Head of caudate nucleus (tissue), 42 donors: ENCODE data around the gene NRCAM.

Experiments used
- DNase-seq, 42 donors: peaks; one replicate each; pipeline versions ENCODE4 v3.0.0 to v3.0.0-alpha.2; 2020 to 2021; ENCODE audit warnings: mixed read lengths in 7 of 42
- intact Hi-C: fragments of 100-400 bp; cut with DNase I; formaldehyde crosslinking; loops from one replicate; pipeline ENCODE4 v1.15.0; 2022

The NRCAM gene

DNA sequence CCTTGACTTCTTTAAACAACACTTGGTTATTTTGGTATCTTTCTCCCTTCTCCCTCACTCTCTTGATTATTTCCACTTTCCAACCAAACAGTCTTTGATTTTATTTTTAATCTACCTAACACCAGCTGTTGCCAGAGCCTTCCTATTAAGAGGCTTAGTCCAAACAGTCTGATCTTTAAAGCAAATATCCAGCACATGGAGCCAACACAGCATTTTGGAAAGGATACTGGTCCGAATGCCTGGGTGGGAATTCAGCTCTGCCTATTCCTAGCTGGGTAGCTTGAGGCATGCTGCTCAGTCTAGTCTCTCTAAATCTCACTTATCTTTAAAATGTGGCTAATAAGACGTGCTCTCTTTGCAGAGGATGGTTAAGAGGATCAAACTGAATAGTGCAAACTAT is 129.3 kb downstream of the NRCAM start:
- DNase-seq: no peak
- intact Hi-C loops: no loop called here

DNA sequence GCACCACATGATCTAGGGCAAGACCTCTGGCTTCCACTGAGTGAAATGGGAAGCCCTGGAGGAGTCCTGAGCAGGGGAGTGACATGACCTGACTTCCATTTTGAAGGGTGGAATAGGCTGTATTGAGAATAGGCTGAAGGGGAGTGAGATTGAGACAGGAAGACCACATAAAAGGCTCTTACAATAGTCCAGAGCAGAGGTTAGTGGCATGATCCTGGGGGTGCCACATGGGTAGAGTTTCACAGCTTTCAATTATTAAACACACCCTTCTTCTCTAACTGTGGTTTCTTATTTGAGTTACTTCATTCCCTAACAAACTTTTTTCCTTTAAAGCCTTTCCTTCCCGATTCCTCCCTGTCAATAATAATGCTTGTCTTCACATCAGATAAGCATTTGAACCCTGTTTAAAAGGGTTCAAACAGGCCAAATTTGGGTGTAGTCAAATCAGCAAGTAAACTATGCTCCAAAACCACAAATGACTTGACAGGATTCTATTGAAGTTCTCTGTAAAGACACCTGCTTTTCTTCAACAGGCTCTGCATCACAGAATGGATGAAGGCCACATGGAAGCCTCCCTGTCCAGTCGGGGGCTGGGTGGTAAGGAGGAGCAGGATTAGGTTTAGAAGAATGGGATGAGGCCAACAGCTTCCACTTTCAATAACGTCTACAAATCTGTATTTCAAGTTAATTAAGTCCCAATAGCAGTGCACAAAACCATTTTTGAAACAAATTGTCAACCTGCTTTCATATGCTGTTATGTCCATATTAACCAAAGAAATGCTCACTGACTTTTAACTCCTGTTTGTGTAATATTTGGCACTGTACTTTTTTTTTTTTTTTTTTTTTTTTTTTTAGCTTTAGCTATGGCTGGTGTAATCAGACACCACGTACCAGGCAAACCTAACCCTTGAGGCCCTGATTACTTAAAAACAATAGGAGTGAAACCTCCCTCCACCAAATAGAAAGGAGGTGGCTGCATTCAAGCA is 131.9 kb downstream of the NRCAM start:
- DNase-seq: no peak
- intact Hi-C loops: no loop called here

DNA sequence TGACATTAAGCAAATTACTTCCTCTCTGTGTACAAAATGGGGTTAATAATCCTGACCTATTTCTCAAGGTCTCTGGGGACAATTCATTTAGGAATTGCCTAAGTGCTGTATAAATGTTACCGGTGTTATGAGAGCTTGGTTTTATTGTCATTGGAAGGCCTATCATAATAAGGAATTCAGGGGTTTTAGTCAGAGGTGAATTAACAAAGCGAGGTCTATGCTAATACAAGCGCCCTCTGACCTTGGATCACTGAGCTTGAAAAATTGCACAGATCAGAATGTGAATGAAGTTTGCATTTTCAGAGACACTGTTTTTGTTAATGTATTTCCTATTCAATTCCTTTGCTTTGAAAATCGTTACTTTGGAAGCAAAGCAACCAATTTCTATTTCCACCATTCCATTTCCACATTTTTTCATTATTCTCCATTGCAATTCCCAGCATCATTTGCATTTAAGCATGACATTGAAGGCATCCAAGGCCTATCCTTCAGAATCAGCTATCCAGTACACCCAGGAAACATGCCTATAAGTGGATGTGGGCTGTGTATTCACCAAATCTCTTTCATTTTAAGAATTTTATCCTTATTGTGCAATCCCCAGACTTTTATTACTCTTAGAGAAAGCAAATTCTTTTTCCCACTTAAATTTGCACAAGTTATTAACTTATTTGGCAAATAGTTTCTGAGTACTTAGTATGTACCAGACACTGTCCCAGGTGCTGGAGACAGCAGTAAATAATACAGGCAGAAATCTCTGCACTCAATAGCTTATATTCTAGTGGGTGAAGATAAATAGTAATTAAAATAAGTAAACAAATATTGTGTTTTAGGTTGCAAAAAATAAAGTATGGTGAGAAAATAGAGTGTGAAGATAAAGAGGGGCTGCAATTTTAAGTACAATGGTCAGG is 133.1 kb downstream of the NRCAM start:
- intact Hi-C loops: no loop called here
- DNase-seq: no peak

GRCh38 chr7:108322046-108322445 is 134.2 kb downstream of the NRCAM start:
- intact Hi-C loops: no loop called here
- DNase-seq: no peak

DNA sequence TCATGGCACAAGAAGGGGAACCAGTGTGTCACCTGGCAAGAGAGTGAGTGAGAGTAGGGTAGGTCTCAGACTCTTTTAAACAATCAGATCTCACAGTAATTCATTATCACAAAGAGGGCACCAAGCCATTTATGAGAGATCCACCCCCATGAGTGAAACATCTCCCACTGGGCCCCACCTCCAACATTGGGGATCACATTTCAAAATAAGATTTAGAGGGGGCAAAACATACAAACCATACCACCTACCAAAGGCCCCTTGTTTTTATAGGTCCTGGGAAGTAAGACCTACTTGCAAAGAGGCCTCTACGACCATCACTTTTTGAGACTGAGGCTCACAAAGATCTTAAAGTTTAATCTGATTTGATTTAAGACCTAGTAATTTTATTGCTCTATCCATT is 134.9 kb downstream of the NRCAM start:
- intact Hi-C loops: no loop called here
- no peak for DNase-seq

- intact Hi-C loops: no loop called here
Measured at GRCh38 chr7:108316708-108317107, 139.5 kb downstream of the NRCAM start.

DNA sequence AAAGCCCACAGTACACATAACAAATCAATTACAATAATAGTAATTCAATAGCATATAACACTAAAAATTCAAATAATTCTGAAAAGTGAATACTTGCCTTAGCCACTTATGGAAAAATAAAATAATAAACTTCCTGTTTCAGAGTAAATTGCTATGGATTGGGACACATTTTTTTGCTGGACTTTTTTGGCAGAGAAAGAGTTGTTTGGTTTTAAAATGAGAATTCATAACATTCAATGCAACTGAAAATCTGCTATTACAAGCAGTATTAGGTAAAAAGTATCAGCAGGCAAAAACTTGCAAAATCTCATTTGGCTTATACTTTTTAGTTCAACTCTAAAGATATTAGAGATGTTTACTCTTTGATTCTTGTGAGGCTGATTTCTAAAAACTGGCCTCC is 141.7 kb downstream of the NRCAM start:
- no peak for DNase-seq
- intact Hi-C loops: no loop called here

More at GRCh38 chr7:108316708-108317107, 139.5 kb downstream of the NRCAM start:
- no peak for DNase-seq

DNA sequence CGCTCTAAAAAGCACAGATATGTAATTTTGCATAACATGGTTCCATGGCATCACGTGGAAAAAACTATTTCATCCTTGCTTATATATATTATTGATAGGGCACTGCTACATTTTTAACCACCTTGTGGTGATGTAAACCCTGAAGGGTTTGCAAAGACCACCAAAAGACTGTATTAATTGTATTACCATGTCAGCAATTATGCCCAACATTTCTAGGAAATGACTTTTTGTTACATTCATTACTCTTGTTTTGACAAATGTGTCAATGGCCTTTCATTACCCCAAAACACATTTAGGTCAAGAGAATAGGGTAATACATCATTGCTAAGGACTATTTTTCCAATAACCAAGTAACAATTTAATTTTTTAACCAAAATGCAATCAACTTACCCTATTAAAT is 142.2 kb downstream of the NRCAM start:
- DNase-seq: no peak
- intact Hi-C loops: no loop called here

- DNase-seq: peak in 5 of 42 donors; percentile 15 to 55 (median 20)
- intact Hi-C loops: no loop called here
Measured at GRCh38 chr7:108313086-108313485, 143.2 kb downstream of the NRCAM start.

DNA sequence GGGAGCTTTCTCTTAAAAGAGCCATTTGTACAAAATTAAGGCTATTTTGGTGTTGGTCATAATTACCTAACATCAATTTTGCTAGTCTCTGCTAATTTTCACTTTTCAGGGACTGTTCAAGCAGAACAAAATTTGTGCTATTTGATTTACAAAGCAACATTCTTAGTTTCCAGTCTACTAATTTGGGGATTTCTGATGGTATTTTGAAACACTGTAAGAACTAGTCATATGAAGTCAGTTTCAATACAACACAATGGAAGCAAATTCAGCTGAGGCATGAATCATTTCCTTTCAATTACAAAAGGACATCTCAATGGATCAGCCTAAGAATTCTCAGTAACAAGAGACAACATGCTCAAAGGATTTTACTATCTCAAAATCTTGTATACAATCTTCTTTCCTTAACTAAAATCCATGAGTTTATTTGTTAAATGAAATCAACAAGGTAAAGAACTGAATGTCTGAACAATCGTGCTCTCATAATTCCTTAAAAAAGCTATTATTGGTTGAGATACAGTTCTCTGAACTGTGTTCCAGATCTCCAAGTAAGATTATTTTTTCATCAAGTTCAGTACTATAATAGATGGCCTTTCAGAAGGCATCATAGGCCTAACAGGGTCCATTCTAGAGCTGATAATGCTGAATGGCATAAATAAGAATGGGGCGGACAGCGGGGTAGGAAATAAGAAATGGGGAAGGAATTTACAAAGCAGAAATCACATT is 144.6 kb downstream of the NRCAM start:
- DNase-seq: no peak
- intact Hi-C loops: no loop called here

DNA sequence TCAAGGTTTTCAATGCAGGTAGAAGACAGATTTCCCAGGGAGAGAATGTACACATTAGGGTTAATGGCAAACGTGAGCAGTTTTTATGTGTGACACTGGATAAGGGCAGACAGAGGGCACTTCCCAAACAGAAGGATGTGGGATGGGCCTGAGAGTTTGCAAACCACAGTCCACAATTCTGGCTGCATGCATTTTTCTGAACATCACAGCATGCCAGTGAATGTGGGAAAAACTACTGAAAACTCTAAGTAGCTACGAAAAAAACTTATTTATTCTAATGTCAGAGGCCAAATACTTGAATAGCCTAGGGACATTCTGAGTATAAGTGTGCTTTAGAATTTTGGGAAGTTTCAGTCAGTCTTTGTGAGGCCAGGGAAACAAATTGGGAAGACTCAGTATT is 145.9 kb downstream of the NRCAM start:
- intact Hi-C loops: no loop called here
- DNase-seq: no peak

DNA sequence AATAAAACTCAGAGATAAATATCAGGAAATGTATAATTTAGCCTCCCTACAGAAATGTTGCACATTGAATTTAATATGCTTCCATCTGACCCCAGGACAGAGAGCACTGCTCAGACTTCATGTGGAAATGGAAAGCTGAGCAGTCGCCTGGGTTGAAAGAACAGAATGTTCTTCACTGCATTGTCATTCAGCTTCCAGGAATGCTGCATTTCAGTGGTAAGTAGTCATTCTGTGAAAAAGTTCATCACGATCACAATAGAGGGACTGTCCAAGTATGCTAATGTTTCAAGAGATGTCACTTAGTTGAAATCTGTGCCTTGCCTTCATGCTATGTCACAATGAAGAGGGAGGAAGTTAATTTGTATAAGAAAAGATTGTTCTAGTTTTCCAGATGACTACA is 147.3 kb downstream of the NRCAM start:
- intact Hi-C loops: no loop called here
- DNase-seq: peak in 1 of 42 donors; percentile 54

DNA sequence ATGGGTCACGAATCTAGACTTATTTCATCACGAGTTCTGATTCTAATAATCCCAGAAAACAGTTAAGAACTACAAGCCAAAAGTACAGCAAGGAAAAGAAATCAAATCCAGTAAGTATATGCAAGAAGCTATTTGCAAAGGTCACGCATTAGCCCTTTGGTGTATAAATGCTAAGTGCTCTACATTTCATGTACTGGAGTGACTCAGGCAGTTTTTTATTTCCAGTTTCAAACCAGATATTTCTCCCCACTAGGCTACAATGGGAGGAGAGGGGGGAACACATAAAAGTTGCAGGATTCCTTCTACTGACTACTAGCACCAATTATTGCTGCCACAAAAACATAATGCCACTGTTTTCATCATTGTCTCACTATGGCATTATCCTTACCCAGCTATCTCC is 148.0 kb downstream of the NRCAM start:
- DNase-seq: no peak
- intact Hi-C loops: no loop called here

GRCh38 chr7:108307595-108307994 is 148.6 kb downstream of the NRCAM start:
- intact Hi-C loops: no loop called here
- DNase-seq: no peak

GRCh38 chr7:108307194-108307593 is 149.0 kb downstream of the NRCAM start:
- intact Hi-C loops: no loop called here
- no peak for DNase-seq

DNA sequence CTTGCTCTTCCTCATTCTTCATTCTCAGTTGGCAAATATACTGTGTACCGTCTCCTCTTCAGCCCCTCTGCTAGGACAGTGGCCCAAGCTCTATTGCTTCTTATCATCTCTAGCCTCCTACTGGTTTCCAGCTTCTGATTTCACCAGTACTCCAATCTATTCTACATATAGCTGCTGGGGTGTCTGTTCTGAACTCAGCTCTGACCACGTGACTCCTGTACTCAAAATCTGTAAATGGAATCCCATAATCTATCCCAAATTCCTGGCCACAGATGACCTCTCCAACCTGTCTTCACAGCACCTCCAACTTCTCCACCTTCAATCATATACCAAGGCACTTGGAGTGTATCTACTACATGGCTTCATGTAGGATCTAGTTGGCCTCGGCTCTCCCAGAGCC is 152.9 kb downstream of the NRCAM start:
- no peak for DNase-seq
- intact Hi-C loops: no loop called here

DNA sequence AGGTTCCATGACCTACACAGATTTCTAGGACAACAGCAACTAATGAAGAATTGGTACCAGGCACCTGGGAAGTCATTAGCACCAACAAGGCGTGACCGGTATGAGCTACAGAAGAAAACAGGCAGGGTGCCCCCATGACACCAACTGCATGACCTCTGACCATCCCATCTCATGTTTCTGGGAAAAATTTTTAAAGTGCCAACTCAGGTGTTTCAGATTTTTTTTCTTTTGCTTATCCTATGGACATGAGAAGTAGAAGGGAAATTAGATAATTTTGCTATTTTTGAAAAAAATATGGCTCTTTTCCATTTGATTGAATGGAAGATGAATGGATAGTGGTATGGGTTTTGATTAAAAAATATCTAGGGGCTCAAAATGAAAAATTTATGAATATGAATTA is 154.8 kb downstream of the NRCAM start:
- DNase-seq: no peak
- intact Hi-C loops: no loop called here

GRCh38 chr7:108299251-108299973 is 156.8 kb downstream of the NRCAM start:
- intact Hi-C loops: no loop called here
- no peak for DNase-seq

- DNase-seq: no peak
- intact Hi-C loops: no loop called here
Measured at GRCh38 chr7:108296911-108297310, 159.3 kb downstream of the NRCAM start.
